Measurements from ENCODE around the gene RAB21.

RAB21 gene

DNA sequence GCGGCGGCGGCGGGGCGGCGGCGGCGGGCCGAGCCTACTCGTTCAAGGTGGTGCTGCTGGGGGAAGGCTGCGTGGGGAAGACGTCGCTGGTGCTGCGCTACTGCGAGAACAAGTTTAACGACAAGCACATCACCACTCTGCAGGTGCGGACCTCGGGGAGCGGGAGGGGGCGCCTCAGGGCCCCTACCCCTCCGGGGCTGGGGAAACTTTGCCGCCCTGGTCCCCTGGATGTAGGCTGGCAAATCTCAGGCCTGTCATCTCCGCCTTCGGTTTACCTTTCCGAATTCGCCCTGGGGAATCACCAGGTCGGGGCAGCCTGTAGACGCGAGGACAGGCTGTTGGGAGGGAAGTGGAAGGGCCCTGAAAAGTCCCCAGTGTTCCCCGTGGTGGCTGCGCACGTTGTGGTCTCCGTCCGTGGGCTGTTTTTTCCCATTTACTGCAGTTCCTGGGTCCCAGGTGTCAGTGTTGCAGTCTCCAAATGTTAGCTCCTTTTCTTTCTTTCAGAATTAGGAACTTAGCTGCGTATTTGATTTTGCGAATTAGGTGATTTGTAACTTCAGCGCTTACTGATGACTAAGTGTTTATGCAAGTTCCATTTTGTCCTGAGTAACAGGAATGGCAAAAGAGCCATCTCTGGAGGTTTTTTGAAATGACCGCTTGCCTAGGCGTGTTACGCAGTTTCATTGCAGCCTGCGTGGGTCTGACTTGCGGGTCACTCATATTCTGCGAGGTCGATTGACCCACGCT is 656 bp downstream of the RAB21 start:
- TF ChIP-seq EGR1 (IDR thresholded peaks at IDR 0.05) (no peak), YY1 (IDR thresholded peaks at IDR 0.05; ENCODE audit: low read depth) (no peak), FOXM1 (IDR thresholded peaks at IDR 0.05; ENCODE audit: borderline replicate concordance, low read depth) (no peak), REST (IDR thresholded peaks at IDR 0.05; ENCODE audit: low read depth) (no peak), MAX (IDR thresholded peaks at IDR 0.05) (no peak), ZBTB7A (IDR thresholded peaks at IDR 0.05; ENCODE audit: low read depth) (peak; percentile 42; the same call in 1 of the 2 replicates), USF1 (IDR thresholded peaks at IDR 0.05) (no peak)

DNA sequence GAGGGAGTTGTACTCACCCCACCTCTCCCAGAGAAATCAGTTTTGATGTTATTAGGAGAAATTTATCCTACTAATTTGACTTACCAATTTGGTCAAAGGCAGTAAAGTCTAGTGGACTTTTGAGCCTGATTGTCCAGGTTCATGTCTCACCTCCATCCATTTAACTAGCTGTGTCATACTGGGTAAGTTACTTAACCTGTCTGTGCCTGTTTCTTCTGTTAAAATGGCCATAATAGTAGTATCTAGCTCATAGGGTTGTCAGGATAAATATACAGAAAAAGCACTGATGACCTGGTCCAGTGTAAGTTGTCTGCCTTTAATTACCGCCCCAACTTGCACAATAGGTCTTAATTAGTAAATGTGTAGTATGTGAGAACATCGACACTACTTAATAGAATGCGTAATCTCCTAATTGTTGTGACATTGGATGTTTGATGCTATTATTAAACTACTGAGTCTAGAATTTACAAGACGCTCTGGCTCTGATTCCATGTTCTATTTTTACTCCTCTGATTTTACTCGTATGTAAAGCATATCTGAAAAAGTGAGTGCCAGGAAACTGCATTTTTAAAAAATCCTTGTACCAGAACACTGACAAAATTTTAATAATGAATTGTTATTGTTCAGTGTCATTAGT is 1.5 kb downstream of the RAB21 start:
- no peak for TF ChIP-seq REST (IDR thresholded peaks at IDR 0.05; ENCODE audit: low read depth)
- no peak for TF ChIP-seq CREB1 (IDR thresholded peaks at IDR 0.05; ENCODE audit: low read depth)
- TF ChIP-seq YY1 (IDR thresholded peaks at IDR 0.05; ENCODE audit: low read depth) = no peak
- TF ChIP-seq MAX (IDR thresholded peaks at IDR 0.05) = no peak
- no peak for TF ChIP-seq USF1 (IDR thresholded peaks at IDR 0.05)
- TF ChIP-seq EGR1 (IDR thresholded peaks at IDR 0.05) = no peak
- TF ChIP-seq RAD21 (IDR thresholded peaks at IDR 0.05; ENCODE audit: low read depth) = no peak
- no peak for TF ChIP-seq NFIC (IDR thresholded peaks at IDR 0.05)
- TF ChIP-seq TEAD4 (IDR thresholded peaks at IDR 0.05) = no peak
- TF ChIP-seq EP300 (IDR thresholded peaks at IDR 0.05; ENCODE audit: borderline replicate concordance) = no peak
- TF ChIP-seq ZBTB7A (IDR thresholded peaks at IDR 0.05; ENCODE audit: low read depth) = no peak
- no peak for TF ChIP-seq CEBPB (IDR thresholded peaks at IDR 0.05)
- no peak for TF ChIP-seq FOXM1 (IDR thresholded peaks at IDR 0.05; ENCODE audit: borderline replicate concordance, low read depth)
- TF ChIP-seq TCF12 (IDR thresholded peaks at IDR 0.05; ENCODE audit: low read depth) = no peak
- no peak for TF ChIP-seq TAF1 (IDR thresholded peaks at IDR 0.05; ENCODE audit: low read depth)

DNA sequence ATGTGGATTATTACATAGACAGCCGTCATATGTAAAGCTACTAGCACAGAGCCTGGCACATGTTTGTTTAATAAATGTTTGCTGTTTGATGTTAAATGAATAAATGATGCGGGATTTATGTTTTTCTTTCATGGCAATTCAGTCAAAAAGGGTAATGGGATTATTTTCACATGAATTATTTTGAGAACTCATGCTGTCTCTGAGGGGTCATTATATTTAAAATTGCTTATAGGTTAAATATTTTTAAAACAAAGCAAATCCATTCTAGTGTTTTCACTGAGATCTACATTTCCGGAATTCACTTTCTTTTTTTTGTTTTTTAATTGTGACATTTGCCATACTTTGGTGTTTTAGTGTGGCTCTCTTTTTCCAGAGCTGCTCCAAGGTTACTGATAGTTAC is 5.3 kb downstream of the RAB21 start:
- TF ChIP-seq RAD21 (IDR thresholded peaks at IDR 0.05; ENCODE audit: low read depth) = no peak
- TF ChIP-seq YY1 (IDR thresholded peaks at IDR 0.05; ENCODE audit: low read depth) = no peak
- TF ChIP-seq CREB1 (IDR thresholded peaks at IDR 0.05; ENCODE audit: low read depth) = no peak
- no peak for TF ChIP-seq CEBPB (IDR thresholded peaks at IDR 0.05)
- TF ChIP-seq TEAD4 (IDR thresholded peaks at IDR 0.05) = no peak
- TF ChIP-seq REST (IDR thresholded peaks at IDR 0.05; ENCODE audit: low read depth) = no peak
- no peak for TF ChIP-seq TCF12 (IDR thresholded peaks at IDR 0.05; ENCODE audit: low read depth)

GRCh38 chr12:71760471-71760870 is 5.8 kb downstream of the RAB21 start:
- TF ChIP-seq FOXM1 (IDR thresholded peaks at IDR 0.05; ENCODE audit: borderline replicate concordance, low read depth) = no peak
- TF ChIP-seq CEBPB (IDR thresholded peaks at IDR 0.05) = no peak
- TF ChIP-seq CREB1 (IDR thresholded peaks at IDR 0.05; ENCODE audit: low read depth) = no peak
- no peak for TF ChIP-seq YY1 (IDR thresholded peaks at IDR 0.05; ENCODE audit: low read depth)
- no peak for TF ChIP-seq TAF1 (IDR thresholded peaks at IDR 0.05; ENCODE audit: low read depth)
- TF ChIP-seq EP300 (IDR thresholded peaks at IDR 0.05; ENCODE audit: borderline replicate concordance) = no peak
- TF ChIP-seq TEAD4 (IDR thresholded peaks at IDR 0.05) = no peak
- no peak for TF ChIP-seq EGR1 (IDR thresholded peaks at IDR 0.05)
- no peak for TF ChIP-seq REST (IDR thresholded peaks at IDR 0.05; ENCODE audit: low read depth)
- TF ChIP-seq NFIC (IDR thresholded peaks at IDR 0.05) = no peak
- TF ChIP-seq USF1 (IDR thresholded peaks at IDR 0.05) = no peak
- no peak for TF ChIP-seq MAX (IDR thresholded peaks at IDR 0.05)
- TF ChIP-seq TCF12 (IDR thresholded peaks at IDR 0.05; ENCODE audit: low read depth) = no peak
- no peak for TF ChIP-seq RAD21 (IDR thresholded peaks at IDR 0.05; ENCODE audit: low read depth)
- no peak for TF ChIP-seq ZBTB7A (IDR thresholded peaks at IDR 0.05; ENCODE audit: low read depth)

Measured in Ishikawa (cell line).